Neuronal stem cell (in vitro differentiated cells): ENCODE results near the gene NTN4.
A peak's percentile ranks its signal among the peaks of the same experiment; 100 is the strongest.

Experiments used
- DNase-seq: peaks from one replicate; pipeline ENCODE4 v3.0.0-alpha.2; 2013; ENCODE audit warnings: low spot score
- H2AFZ ChIP-seq: one replicate; pipeline ENCODE4 v1.6.1; 2013; ENCODE audit warnings: mild to moderate bottlenecking, low read length, inconsistent platforms
- H2AK5ac ChIP-seq: 2 replicates; pipeline ENCODE4 v1.6.1; 2013; ENCODE audit warnings: low read depth, mild to moderate bottlenecking, inconsistent platforms, low read length, moderate library complexity, mixed read lengths
- H2BK120ac ChIP-seq: 2 replicates; pipeline ENCODE4 v1.6.1; 2013; ENCODE audit warnings: low read depth, mild to moderate bottlenecking, inconsistent platforms, low read length, moderate library complexity, mixed read lengths
- H2BK12ac ChIP-seq: one replicate; pipeline ENCODE4 v1.6.1; 2013; ENCODE audit warnings: low read length, inconsistent platforms
- H2BK15ac ChIP-seq: 2 replicates; pipeline ENCODE4 v1.6.1; 2013; ENCODE audit warnings: mild to moderate bottlenecking, low read length, inconsistent platforms, mixed read lengths
- H2BK5ac ChIP-seq: one replicate; pipeline ENCODE4 v1.6.1; 2013; ENCODE audit warnings: inconsistent platforms, mild to moderate bottlenecking, low read length, moderate library complexity
- H3K14ac ChIP-seq: one replicate; pipeline ENCODE4 v1.6.1; 2013; ENCODE audit warnings: low read length, inconsistent platforms
- H3K18ac ChIP-seq: 2 replicates; pipeline ENCODE4 v1.6.1; 2013; ENCODE audit warnings: low read length, inconsistent platforms
- H3K23ac ChIP-seq: 2 replicates; pipeline ENCODE4 v1.6.1; 2013; ENCODE audit warnings: low read depth, mild to moderate bottlenecking, mixed read lengths, low read length, inconsistent platforms; ENCODE audit not compliant: poor library complexity
- H3K27ac ChIP-seq: replicated peaks from 3 replicates; pipeline ENCODE4 v1.5.1; 2013; ENCODE audit warnings: low read length, inconsistent platforms
- H3K27me3 ChIP-seq, 3 experiments: 2 replicates each; pipeline ENCODE4 v1.6.1; 2013; ENCODE audit warnings: low read length in 3 of 3, mild to moderate bottlenecking in 2 of 3, inconsistent platforms in 1 of 3, low read depth in 1 of 3, mixed read lengths in 1 of 3, moderate library complexity in 1 of 3; ENCODE audit not compliant: control insufficient read depth in 3 of 3, insufficient read depth in 3 of 3
- H3K36me3 ChIP-seq, 2 donors: replicated peaks in 1 of 2; 2 replicates each; pipeline ENCODE4 v1.6.1; 2013; ENCODE audit warnings: low read length in 2 of 2; ENCODE audit not compliant: control insufficient read depth in 2 of 2, insufficient read depth in 2 of 2
- H3K4ac ChIP-seq: 2 replicates; pipeline ENCODE4 v1.6.1; 2013; ENCODE audit warnings: inconsistent platforms, mild to moderate bottlenecking, low read length, moderate library complexity
- H3K4me1 ChIP-seq, 2 donors: 1 replicate in 1 of 2; 2 replicates in 1 of 2; pipeline ENCODE4 v1.6.1; 2013; ENCODE audit warnings: low read length in 2 of 2, low read depth in 1 of 2; ENCODE audit not compliant: control insufficient read depth in 2 of 2, insufficient read depth in 1 of 2
- H3K4me2 ChIP-seq: one replicate; pipeline ENCODE4 v1.6.1; 2013; ENCODE audit warnings: mild to moderate bottlenecking, low read length, inconsistent platforms; ENCODE audit not compliant: insufficient read depth, poor library complexity, severe bottlenecking
- H3K4me3 ChIP-seq, 2 donors: 2 replicates each; pipeline ENCODE4 v1.5.1; 2013; ENCODE audit warnings: low read length in 2 of 2, mild to moderate bottlenecking in 2 of 2, inconsistent platforms in 1 of 2, moderate library complexity in 1 of 2
- H3K79me1 ChIP-seq: one replicate; pipeline ENCODE4 v1.6.1; 2013; ENCODE audit warnings: low read depth, mild to moderate bottlenecking, inconsistent platforms, low read length, moderate library complexity
- H3K9ac ChIP-seq: one replicate; pipeline ENCODE4 v1.6.1; 2013; ENCODE audit warnings: mild to moderate bottlenecking, low read depth, low read length, inconsistent platforms; ENCODE audit not compliant: poor library complexity
- H3K9me3 ChIP-seq, 2 donors: replicated peaks in 1 of 2; 2 replicates each; pipeline versions ENCODE3 to v1.6.1; 2013; ENCODE audit warnings: low read length in 2 of 2, mild to moderate bottlenecking in 2 of 2, inconsistent platforms in 1 of 2, low read depth in 1 of 2, mixed read lengths in 1 of 2, moderate library complexity in 1 of 2; ENCODE audit not compliant: control insufficient read depth in 2 of 2, insufficient read depth in 1 of 2
- H4K8ac ChIP-seq: one replicate; pipeline ENCODE4 v1.6.1; 2013; ENCODE audit warnings: low read depth, mild to moderate bottlenecking, inconsistent platforms, low read length, moderate library complexity
- H4K91ac ChIP-seq: one replicate; pipeline ENCODE4 v1.6.1; 2013; ENCODE audit warnings: low read length, low read depth, mild to moderate bottlenecking, inconsistent platforms; ENCODE audit not compliant: poor library complexity
- WGBS, 2 donors: extraction: QIAGEN DNeasy Blood & Tissue Kit; methylation state at CpG; one replicate each; pipeline ENCODE4 v1.1.7; 2013; ENCODE audit warnings: missing lambda C conversion rate in 2 of 2, mixed read lengths in 1 of 2; ENCODE audit not compliant: insufficient read length in 2 of 2, insufficient replicate concordance in 1 of 2; ENCODE audit errors: extremely low coverage in 2 of 2; 5-methylcytosine and 5-hydroxymethylcytosine counted together

Gene NTN4

GRCh38 chr12:95796225-95796981, 5.8 kb upstream of the NTN4 start:
- H3K79me1 ChIP-seq, result no peaks in the 10 kb centered on the region
- H3K4me2 ChIP-seq, result no peak overlapping the region
- H2BK120ac ChIP-seq, result no peak overlapping the region
- no CpG with 5 or more reads among the region's 4 CpGs for WGBS, 2 donors
- no peak overlapping the region for H4K91ac ChIP-seq
- H2BK5ac ChIP-seq, result no peak overlapping the region
- no peaks in the 10 kb centered on the region for H3K36me3 ChIP-seq
- no peak overlapping the region for H4K8ac ChIP-seq
- H2BK15ac ChIP-seq, result no peak overlapping the region
- no peak for DNase-seq
- H3K9ac ChIP-seq, result no peak overlapping the region
- no peak overlapping the region for H3K23ac ChIP-seq
- peaks cover 0 to 55% (median 3%) of the 10 kb centered on the region in 3 experiments for H3K27me3 ChIP-seq
- no peak overlapping the region for H2BK12ac ChIP-seq
- H3K4me1 ChIP-seq, result no peaks in the 10 kb centered on the region
- no peak overlapping the region for H3K4ac ChIP-seq
- H3K9me3 ChIP-seq, result no peaks in the 10 kb centered on the region
- H2AK5ac ChIP-seq, result no peak overlapping the region
- H3K4me3 ChIP-seq, result no peak overlapping the region
- no peak overlapping the region for H3K18ac ChIP-seq
- no peak overlapping the region for H3K14ac ChIP-seq
- H2AFZ ChIP-seq, result no peak overlapping the region
- H3K27ac ChIP-seq, result no peak overlapping the region

- no peak overlapping the region for H3K27ac ChIP-seq
- H3K9ac ChIP-seq, result peak overlapping the region; percentile 50
- no peak overlapping the region for H2BK120ac ChIP-seq
- peak overlapping the region; percentile 75 for H2BK15ac ChIP-seq
- H4K91ac ChIP-seq, result no peak overlapping the region
- H3K4me1 ChIP-seq, result peaks cover 0 to 3% of the 10 kb centered on the region in 2 donors
- H2AFZ ChIP-seq, result peak overlapping the region; percentile 96
- peak overlapping the region; percentile 95 for H3K4me2 ChIP-seq
- peak overlapping the region; percentile 93 for H3K18ac ChIP-seq
- H2BK5ac ChIP-seq, result no peak overlapping the region
- H3K23ac ChIP-seq, result no peak overlapping the region
- H3K14ac ChIP-seq, result no peak overlapping the region
- no peak overlapping the region for H2AK5ac ChIP-seq
- peak; percentile 29 for DNase-seq
- no peaks in the 10 kb centered on the region for H3K9me3 ChIP-seq
- H3K4me3 ChIP-seq, result peak overlapping the region in 1 of 2 donors; percentile 93
- peaks cover 0 to 3% of the 10 kb centered on the region in 2 donors for H3K36me3 ChIP-seq
- H2BK12ac ChIP-seq, result no peak overlapping the region
- no CpG with 5 or more reads among the region's 49 CpGs for WGBS, 2 donors
- H3K79me1 ChIP-seq, result no peaks in the 10 kb centered on the region
- peaks cover 0 to 95% (median 23%) of the 10 kb centered on the region in 3 experiments for H3K27me3 ChIP-seq
- H4K8ac ChIP-seq, result no peak overlapping the region
- no peak overlapping the region for H3K4ac ChIP-seq
Observed at GRCh38 chr12:95790917-95791849, 619 bp upstream of the NTN4 start.

GRCh38 chr12:95789126-95790032, 1.2 kb downstream of the NTN4 start:
- Histone ChIP-seq H3K14ac (peak overlapping the region; percentile 91), H2AK5ac (peak overlapping the region; percentile 40), H3K4me3 (peak overlapping the region; percentile 37 to 93), H3K23ac (peak overlapping the region; percentile 20), H3K9ac (peak overlapping the region; percentile 80), H3K36me3 (peaks cover 0 to 3% of the 10 kb centered on the region in 2 donors), H2BK120ac (no peak overlapping the region), H3K27me3 (peaks cover 0 to 96% (median 23%) of the 10 kb centered on the region in 3 experiments), H3K4ac (no peak overlapping the region), H3K27ac (no peak overlapping the region), H3K79me1 (no peaks in the 10 kb centered on the region), H4K8ac (no peak overlapping the region), H2AFZ (peak overlapping the region; percentile 96), H2BK15ac (peak overlapping the region; percentile 37), H2BK12ac (peak overlapping the region; percentile 26), H3K18ac (peak overlapping the region; percentile 96), H3K4me2 (peak overlapping the region; percentile 95), H3K9me3 (no peaks in the 10 kb centered on the region), H2BK5ac (peak overlapping the region; percentile 44), H4K91ac (no peak overlapping the region), H3K4me1 (peaks cover 0 to 3% of the 10 kb centered on the region in 2 donors)
- no CpG with 5 or more reads among the region's 39 CpGs for WGBS, 2 donors
- peak; percentile 27 for DNase-seq
